Testis (tissue), 3 donors: Measurements from ENCODE around the gene RAB25. TPM values are rescaled to one million over a fixed set of nuclear protein-coding genes. Genes with fewer than 3 reads are reported as not detected.

Experiments used
- DNase-seq: peaks from one replicate; pipeline ENCODE4 v3.0.0-alpha.2; 2019
- H3K27ac ChIP-seq, 2 donors: fragments of 200-600 bp; sonication (generic); one replicate each; pipeline ENCODE4 v1.5.1; 2019
- H3K27me3 ChIP-seq: fragments of 200-600 bp; sonication (generic); one replicate; pipeline ENCODE4 v1.5.1; 2019
- H3K36me3 ChIP-seq: fragments of 200-600 bp; sonication (generic); one replicate; pipeline ENCODE4 v1.5.1; 2017; ENCODE audit warnings: low read depth; ENCODE audit errors: missing control alignments
- H3K4me1 ChIP-seq: fragments of 200-600 bp; sonication (generic); one replicate; pipeline ENCODE4 v1.5.1; 2019
- H3K4me3 ChIP-seq, 2 donors: fragments of 200-600 bp; sonication (generic); one replicate each; pipeline ENCODE4 v1.5.1; 2017 to 2019
- H3K9me3 ChIP-seq: fragments of 200-600 bp; sonication (generic); one replicate; pipeline ENCODE4 v1.5.1; 2017
- CTCF ChIP-seq, 3 experiments: fragments of 450-650 bp in 2 of 3; fragments of 200-600 bp in 1 of 3; sonication (generic) in 1 of 3; IDR thresholded peaks; one replicate each; pipeline ENCODE4 v1.5.1; 2016 to 2019; ENCODE audit warnings: antibody characterized with exemption in 3 of 3, mild to moderate bottlenecking in 2 of 3, moderate library complexity in 1 of 3
- POLR2A ChIP-seq: fragments of 450-650 bp; IDR thresholded peaks from one replicate; pipeline ENCODE4 v1.6.1; 2017; ENCODE audit warnings: antibody characterized with exemption, mild to moderate bottlenecking, moderate library complexity
- WGBS, 2 donors: methylation state at CpG; one replicate each; pipeline ENCODE4 v1.1.5; 2018; 5-methylcytosine and 5-hydroxymethylcytosine counted together
- intact Hi-C: fragments of 100-400 bp; cut with DNase I; formaldehyde crosslinking; loops from one replicate; pipeline ENCODE4 v1.15.1; 2023; ENCODE audit warnings: low total_unique reads
- polyA plus RNA-seq: library from polyadenylated mRNA; stranded (reverse); fragments of 350-450 nt; fragmentation: Illumina TruSeq; extraction: RNeasy Lipid Tissue Mini Kit (QIAGEN cat#74804); gene quantifications from one replicate; pipeline ENCODE4 v1.2.3, GENCODE V29; 2014; ENCODE audit warnings: low read depth, low replicate concordance; ENCODE audit not compliant: insufficient read depth
- total RNA-seq, 2 donors: library from RNA; depleted of rRNA; stranded (reverse); fragments of >200 nt; gene quantifications; one replicate each; pipeline ENCODE4 v1.2.3, GENCODE V29; 2016

The RAB25 gene
- total and polyA plus RNA-seq, 3 donors from 2014 or later, result 1.2 to 2.1 (median 2.0) TPM

GRCh38 chr1:156073110-156073687 is 12.2 kb downstream of the RAB25 start:
- Histone ChIP-seq H3K27ac (no peak overlapping the region), H3K9me3 (no peaks in the 10 kb centered on the region), H3K4me3 (no peak overlapping the region), H3K4me1 (no peaks in the 10 kb centered on the region), H3K27me3 (no peaks in the 10 kb centered on the region), H3K36me3 (no peaks in the 10 kb centered on the region)
- 0 to 43% methylated on average over 1 of the region's 1 CpG for WGBS, 2 donors
- intact Hi-C loops, result no loop called here
- no peak for DNase-seq
- TF ChIP-seq POLR2A (no peak), CTCF (IDR thresholded peaks at IDR 0.05) (no peak)

GRCh38 chr1:156073740-156074139 is 12.8 kb downstream of the RAB25 start:
- no peaks in the 10 kb centered on the region for H3K36me3 ChIP-seq
- no peaks in the 10 kb centered on the region for H3K9me3 ChIP-seq
- 59 to 62% methylated on average over 5 of the region's 5 CpGs for WGBS, 2 donors
- no peak for DNase-seq
- no peaks in the 10 kb centered on the region for H3K27me3 ChIP-seq
- no peak overlapping the region for H3K27ac ChIP-seq
- no peaks in the 10 kb centered on the region for H3K4me1 ChIP-seq
- intact Hi-C loops, result no loop called here
- no peak for TF ChIP-seq POLR2A
- no peak for TF ChIP-seq CTCF (IDR thresholded peaks at IDR 0.05)
- H3K4me3 ChIP-seq, result no peak overlapping the region

- TF ChIP-seq CTCF (IDR thresholded peaks at IDR 0.05) (no peak), POLR2A (no peak)
- no peaks in the 10 kb centered on the region for H3K36me3 ChIP-seq
- intact Hi-C loops, result no loop called here
- DNase-seq, result no peak
- 73 to 80% methylated on average over 8 of the region's 8 CpGs for WGBS, 2 donors
- H3K4me1 ChIP-seq, result no peaks in the 10 kb centered on the region
- H3K9me3 ChIP-seq, result no peaks in the 10 kb centered on the region
- H3K4me3 ChIP-seq, result no peak overlapping the region
- no peak overlapping the region for H3K27ac ChIP-seq
- H3K27me3 ChIP-seq, result no peaks in the 10 kb centered on the region
Observed at GRCh38 chr1:156074661-156075060, 13.7 kb downstream of the RAB25 start.

GRCh38 chr1:156075162-156075561 is 14.2 kb downstream of the RAB25 start:
- Histone ChIP-seq H3K36me3 (no peaks in the 10 kb centered on the region), H3K27me3 (no peaks in the 10 kb centered on the region), H3K4me1 (no peaks in the 10 kb centered on the region), H3K9me3 (no peaks in the 10 kb centered on the region), H3K27ac (no peak overlapping the region), H3K4me3 (no peak overlapping the region)
- WGBS, 2 donors, result 54 to 71% methylated on average over 3 of the region's 3 CpGs
- no peak for DNase-seq
- TF ChIP-seq CTCF (IDR thresholded peaks at IDR 0.05) (no peak), POLR2A (no peak)
- intact Hi-C loops, result no loop called here

GRCh38 chr1:156075775-156076204 is 14.8 kb downstream of the RAB25 start:
- no peak overlapping the region for H3K4me3 ChIP-seq
- H3K4me1 ChIP-seq, result no peaks in the 10 kb centered on the region
- H3K9me3 ChIP-seq, result no peaks in the 10 kb centered on the region
- H3K27ac ChIP-seq, result no peak overlapping the region
- DNase-seq, result no peak
- 47 to 51% methylated on average over 4 of the region's 4 CpGs for WGBS, 2 donors
- TF ChIP-seq CTCF (IDR thresholded peaks at IDR 0.05) (no peak), POLR2A (no peak)
- H3K27me3 ChIP-seq, result no peaks in the 10 kb centered on the region
- no peaks in the 10 kb centered on the region for H3K36me3 ChIP-seq
- intact Hi-C loops, result no loop called here
